ENCODE data around the gene RNF32. TPM values are rescaled to one million over a fixed set of nuclear protein-coding genes. Genes with fewer than 3 reads are reported as not detected.
"Not testable (repeated sequence)": the region's sequence is repeated elsewhere in the genome, so short reads cannot be mapped to it uniquely, and the experiment has no call there.

The RNF32 gene
- total RNA-seq, 1 experiment from 2014 or later, result 1.7 TPM

GRCh38 chr7:156614434-156615264 is 25.9 kb upstream of the RNF32 start:
- no peak for DNase-seq (ENCODE audit: low read depth)

GRCh38 chr7:156616269-156617202 is 24.0 kb upstream of the RNF32 start:
- no peak for DNase-seq (ENCODE audit: low read depth)

GRCh38 chr7:156617215-156617614 is 23.4 kb upstream of the RNF32 start:
- DNase-seq (ENCODE audit: low read depth), result no peak

DNA sequence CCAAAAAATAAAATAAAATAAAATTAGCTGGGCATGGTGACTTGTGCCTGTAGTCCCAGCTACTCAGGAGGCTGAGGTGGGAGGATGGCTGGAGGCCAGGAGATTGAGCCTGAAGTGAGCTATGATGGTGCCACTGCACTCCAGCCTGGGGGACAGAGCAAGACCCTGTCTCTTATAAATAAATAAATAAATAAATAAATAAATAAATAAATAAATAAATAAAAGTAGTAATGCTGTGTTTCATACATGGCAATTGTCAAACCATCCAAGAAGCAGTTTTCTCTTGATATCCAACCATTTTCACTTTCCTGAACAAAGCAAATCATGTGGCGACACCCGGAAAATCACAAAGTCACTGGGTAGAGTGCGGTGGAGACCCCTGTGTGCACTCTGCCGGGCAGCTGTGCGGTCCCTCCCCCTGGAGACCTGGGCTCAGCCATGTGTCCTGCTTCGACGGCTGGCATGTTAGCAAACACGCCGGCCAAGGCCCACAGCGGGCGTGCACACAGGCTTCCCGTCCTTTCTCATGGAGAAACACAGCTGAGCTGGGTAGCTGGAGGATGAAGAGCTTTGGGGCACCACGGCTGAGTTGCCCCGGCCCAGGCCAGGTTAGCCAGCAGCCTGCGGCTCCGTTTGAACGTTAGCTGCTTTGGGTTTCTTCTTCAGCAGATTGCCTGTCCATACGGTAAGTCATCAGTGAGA is 22.3 kb upstream of the RNF32 start:
- no peak for DNase-seq (ENCODE audit: low read depth)

DNA sequence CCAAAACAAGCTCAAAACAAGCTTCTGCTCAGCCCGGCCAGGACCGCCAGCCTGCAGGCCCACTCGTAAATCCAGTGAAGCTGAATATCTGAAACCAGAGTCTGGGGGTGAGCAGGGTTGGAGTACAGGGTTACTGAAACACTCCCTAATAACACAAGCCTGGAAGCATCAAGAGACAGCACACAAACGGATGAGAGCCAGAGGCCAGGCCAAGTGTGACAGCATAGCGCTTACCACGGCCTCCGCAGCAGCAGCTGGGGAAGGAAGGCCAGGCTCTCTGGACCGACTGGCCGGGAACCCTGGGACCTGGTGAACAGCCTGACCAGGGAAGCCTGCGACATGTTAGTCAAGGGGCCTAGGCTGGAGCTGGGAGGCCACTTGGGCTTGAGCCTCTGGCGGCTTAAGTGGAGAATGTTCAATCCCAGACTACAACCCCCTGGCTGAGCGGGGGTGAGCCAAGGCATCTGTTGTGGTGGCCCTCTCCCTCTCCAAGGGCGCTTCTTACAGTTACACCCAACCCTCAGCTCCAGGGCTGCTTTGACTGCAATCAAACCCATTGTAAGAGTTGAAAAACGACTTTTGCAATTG is 21.7 kb upstream of the RNF32 start:
- DNase-seq (ENCODE audit: low read depth), result no peak

DNA sequence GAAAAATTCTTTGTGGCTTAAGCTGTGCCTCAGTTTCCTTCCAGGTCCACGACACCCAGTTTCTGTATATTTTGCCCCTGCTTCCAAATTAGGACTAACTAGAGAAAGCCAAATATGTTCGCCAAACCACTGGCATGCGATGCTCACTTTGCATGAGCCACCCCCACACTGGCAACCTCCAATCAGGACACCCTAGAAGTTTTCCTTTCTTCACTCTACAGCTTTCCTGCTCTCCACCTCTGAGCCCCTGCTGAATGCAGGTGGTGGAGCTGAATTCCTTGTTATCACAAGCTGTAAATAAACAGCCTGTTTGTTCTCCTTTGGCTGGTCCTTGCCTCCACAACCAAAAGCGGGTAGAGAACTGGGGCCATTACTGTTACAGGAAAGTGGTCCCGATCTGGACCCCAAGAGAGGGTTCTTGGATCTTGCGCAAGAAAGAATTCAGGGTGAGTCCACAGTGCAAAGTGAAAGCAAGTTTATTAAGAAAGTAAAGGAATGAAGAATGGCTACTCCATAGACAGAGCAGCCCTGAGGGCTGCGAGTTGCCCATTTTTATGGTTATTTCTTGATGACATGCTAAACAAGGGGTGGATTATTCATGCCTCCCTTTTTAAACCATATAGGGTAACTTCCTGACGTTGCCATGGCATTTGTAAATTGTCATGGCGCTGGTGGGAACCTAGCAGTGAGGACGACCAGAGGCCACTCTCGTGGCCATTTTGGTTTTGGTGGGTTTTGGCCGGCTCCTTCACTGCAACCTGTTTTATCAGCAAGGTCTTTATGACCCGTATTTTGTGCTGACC is 20.9 kb upstream of the RNF32 start:
- DNase-seq (ENCODE audit: low read depth), result not testable (repeated sequence)

DNA sequence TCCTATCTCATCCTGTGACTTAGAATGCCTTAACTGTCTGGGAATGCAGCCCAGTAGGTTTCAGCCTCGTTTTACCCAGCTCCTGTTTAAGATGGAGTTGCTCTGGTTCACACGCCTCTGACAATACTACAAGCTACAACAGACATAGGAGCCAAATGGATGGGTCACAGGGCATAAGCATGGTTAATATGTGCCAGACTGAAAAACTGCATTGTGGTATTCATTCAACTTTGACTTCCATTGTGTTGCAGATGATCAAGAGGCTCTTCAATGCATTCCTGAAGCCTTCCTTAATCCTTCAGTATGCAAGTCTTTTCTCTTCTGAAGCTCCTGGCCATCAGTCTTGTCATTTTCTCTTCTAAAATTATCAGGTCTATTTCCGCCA is 20.3 kb upstream of the RNF32 start:
- no peak for DNase-seq (ENCODE audit: low read depth)

DNA sequence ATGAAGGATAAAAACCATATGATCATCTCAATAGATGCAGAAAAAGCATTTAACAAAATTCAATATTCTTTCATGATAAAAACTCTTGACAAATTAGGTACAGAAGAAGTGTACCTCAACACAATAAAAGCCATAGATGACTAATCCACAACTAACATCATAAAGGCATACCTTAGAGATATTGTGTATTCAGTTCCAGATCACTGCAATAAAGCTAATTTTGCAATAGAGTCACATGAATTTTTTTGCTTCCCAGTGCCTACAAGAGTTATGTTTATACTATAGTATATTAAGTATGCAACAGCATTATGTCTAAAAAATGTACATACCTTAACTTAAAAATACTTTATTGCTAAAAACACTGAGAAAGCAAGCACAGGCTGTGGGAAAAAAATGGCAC is 18.9 kb upstream of the RNF32 start:
- no peak for DNase-seq (ENCODE audit: low read depth)

DNA sequence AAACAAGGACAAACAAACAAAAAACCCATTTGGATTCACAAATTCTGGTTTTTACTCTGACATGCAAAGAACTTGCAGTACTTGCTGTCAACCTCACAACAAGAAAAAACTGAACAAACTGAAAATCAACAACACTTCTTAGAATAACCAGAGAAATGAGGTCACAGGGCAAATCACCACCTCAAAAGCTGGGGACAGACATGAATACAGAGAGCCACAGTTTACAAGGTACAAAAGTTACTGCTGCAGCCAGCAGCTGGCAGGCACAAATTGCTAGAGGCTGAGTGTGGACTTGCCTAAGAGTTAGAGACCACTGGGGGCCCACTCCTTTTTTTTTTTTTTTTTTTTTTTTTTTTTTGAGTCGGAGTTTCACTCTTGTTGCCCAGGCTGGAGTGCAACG is 15.0 kb upstream of the RNF32 start:
- DNase-seq (ENCODE audit: low read depth), result no peak

DNA sequence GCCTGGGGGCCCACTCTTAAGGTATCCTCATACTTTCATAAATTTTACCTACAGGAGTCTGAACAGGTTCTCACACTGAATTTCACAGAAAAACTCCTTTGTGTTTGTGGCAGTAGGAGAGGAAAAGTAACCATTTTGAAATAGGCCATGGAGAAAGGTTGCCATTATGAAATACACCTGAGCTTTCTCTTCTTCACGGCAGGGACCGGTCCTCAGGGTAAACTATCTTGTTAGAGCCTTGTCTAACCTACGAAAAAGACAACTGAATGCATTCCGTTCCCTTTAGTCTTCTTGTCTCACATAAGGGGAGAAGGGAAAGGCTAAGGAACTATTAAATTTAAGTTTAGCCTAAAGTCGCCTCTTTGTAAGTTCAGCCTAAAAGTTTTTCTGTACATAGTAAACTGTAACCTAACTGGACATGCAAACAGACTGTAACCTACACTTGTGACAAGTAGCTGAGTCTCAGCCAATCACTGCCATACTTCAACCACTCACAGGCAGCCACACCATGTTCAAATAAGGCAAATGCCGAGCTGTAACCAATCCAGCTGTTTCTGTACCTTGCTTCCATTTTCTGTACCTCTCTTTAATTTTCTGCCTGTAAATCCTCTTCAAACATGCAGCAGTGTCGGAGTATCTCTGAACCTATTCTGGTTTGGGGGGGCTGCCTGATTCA is 14.2 kb upstream of the RNF32 start:
- DNase-seq (ENCODE audit: low read depth), result no peak

- no peak for DNase-seq (ENCODE audit: low read depth)
Observed at GRCh38 chr7:156628562-156628961, 12.0 kb upstream of the RNF32 start.

DNA sequence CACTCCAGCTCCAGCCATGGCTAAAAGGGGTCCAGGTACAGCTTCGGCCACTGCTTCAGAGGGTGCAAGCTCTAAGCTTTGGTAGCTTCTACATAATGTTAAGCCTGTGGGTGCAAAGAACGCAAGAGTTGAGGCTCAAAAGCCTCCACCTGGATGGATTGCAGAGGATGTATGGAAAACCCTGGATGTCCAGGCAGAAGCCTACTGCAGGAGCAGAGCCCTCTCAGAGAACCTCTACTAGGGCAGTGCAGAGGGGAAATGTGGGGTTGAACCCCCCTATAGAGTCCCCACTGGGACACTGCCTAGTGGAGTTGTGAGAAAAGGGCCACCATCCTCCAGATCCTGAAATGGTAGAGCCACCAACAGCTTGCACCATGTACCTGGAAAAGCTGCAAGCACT is 10.7 kb upstream of the RNF32 start:
- no peak for DNase-seq (ENCODE audit: low read depth)

- no peak for DNase-seq (ENCODE audit: low read depth)
Observed at GRCh38 chr7:156634117-156634516, 6.5 kb upstream of the RNF32 start.

- no peak for DNase-seq (ENCODE audit: low read depth)
Observed at GRCh38 chr7:156635529-156636385, 4.8 kb upstream of the RNF32 start.

- not testable (repeated sequence) for DNase-seq (ENCODE audit: low read depth)
Observed at GRCh38 chr7:156637093-156637492, 3.5 kb upstream of the RNF32 start.

DNA sequence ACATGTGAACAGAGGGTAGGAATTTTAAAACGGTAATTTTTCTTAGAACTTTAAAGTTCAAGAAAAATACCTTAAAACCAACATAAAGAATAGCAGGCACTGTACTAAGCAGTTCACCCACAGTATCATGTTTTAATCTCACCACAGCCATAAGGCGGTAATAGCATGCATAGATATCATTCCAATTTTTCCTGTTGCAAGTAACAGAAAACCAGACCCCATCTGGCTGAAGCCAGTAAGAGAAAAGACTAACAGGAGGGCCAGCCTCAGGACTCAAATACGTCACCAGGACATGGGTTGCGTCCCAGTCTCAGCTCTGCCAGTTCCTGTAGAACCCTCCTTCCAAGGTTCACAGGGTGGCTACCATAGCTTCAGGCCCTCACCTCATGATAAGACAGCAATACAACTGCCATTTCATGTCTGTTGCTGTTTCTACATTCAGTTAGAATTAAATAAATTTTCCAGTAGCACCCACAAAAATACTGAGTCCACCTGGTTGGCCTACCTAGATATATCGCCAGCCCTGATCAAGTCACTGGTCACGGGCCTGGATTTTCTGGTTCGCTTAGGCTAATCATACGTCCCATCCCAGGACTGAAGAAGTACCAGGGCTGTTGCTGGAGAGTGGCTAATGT is 2.0 kb upstream of the RNF32 start:
- DNase-seq (ENCODE audit: low read depth), result no peak

GRCh38 chr7:156639426-156640256 is 933 bp upstream of the RNF32 start:
- DNase-seq (ENCODE audit: low read depth), result peak; percentile 3

DNA sequence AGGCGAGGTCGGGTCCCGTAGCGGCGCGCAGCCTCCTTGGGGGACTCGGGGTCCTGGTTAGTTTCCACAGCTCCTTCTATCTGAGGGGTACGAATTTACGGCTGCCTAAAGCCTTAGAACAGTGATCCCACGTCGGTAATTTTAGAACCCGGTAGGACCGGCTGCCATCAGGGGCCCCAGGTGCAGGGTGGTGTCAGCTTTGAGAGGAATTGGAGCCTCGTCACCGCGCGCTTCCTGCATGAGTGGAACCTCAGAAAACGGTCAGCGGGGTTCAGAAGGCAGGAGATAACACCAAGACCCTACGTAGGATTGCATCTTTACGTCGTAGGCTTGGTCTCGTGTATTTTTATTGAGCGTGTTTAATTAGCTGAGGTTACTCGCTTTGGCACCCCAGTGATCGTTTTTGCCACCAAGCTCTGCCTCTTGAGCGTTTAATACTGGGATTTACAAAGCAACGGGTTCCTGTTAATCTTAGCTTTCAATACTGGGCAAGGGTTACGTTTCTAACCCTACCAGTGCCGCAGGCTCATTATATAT is 443 bp downstream of the RNF32 start:
- peak; percentile 54 for DNase-seq (ENCODE audit: low read depth)

Data from RPMI7951 (cell line).